Small intestine (tissue), 7 donors: ENCODE measurements around the gene SMAD5. TPM values are rescaled to one million over a fixed set of nuclear protein-coding genes. Genes with fewer than 3 reads are reported as not detected.

Source experiments
- DNase-seq, 2 donors: peaks; one replicate each; pipeline versions ENCODE4 v3.0.0 to v3.0.0-alpha.2; 2013
- FAIRE-seq: peaks from 2 replicates; lab custom pipeline; 2012; peaks lifted over from hg19 to GRCh38; lab: Jason Lieb, UNC
- H3K27ac ChIP-seq, 3 donors: one replicate each; pipeline ENCODE4 v1.5.1; 2013; ENCODE audit warnings: low read length in 2 of 3, mild to moderate bottlenecking in 2 of 3, control low read depth in 1 of 3, inconsistent platforms in 1 of 3, low read depth in 1 of 3, moderate library complexity in 1 of 3
- H3K27me3 ChIP-seq, 3 donors: one replicate each; pipeline ENCODE4 v1.6.1; 2013; ENCODE audit warnings: low read length in 3 of 3, inconsistent platforms in 1 of 3; ENCODE audit not compliant: control insufficient read depth in 3 of 3, insufficient read depth in 3 of 3
- H3K36me3 ChIP-seq, 3 donors: one replicate each; pipeline ENCODE4 v1.6.1; 2013; ENCODE audit warnings: low read length in 3 of 3, inconsistent platforms in 1 of 3, low read depth in 1 of 3, mild to moderate bottlenecking in 1 of 3, moderate library complexity in 1 of 3; ENCODE audit not compliant: control insufficient read depth in 3 of 3, insufficient read depth in 2 of 3
- H3K4me1 ChIP-seq, 3 donors: one replicate each; pipeline ENCODE4 v1.6.1; 2013; ENCODE audit warnings: low read length in 2 of 3, inconsistent platforms in 1 of 3, low read depth in 1 of 3, mild to moderate bottlenecking in 1 of 3, moderate library complexity in 1 of 3; ENCODE audit not compliant: control insufficient read depth in 3 of 3, insufficient read depth in 2 of 3
- H3K4me3 ChIP-seq, 3 donors: one replicate each; pipeline ENCODE4 v1.5.1; 2013; ENCODE audit warnings: low read length in 3 of 3, control low read depth in 1 of 3, inconsistent platforms in 1 of 3, low read depth in 1 of 3, mild to moderate bottlenecking in 1 of 3, moderate library complexity in 1 of 3
- H3K9me3 ChIP-seq, 2 donors: one replicate each; pipeline ENCODE4 v1.6.1; 2013; ENCODE audit warnings: low read depth in 1 of 2, low read length in 1 of 2; ENCODE audit not compliant: control insufficient read depth in 2 of 2, insufficient read depth in 1 of 2
- WGBS, 3 donors: extraction: QIAGEN DNeasy Blood & Tissue Kit; methylation state at CpG; one replicate each; pipeline ENCODE4 v1.1.7; 2013; 5-methylcytosine and 5-hydroxymethylcytosine counted together
- polyA plus RNA-seq, 4 donors: library from polyadenylated mRNA; stranded (reverse) in 3 of 4; unstranded in 1 of 4; fragments of 200-250 nt in 3 of 4; fragments of 120-200 nt in 1 of 4; gene quantifications; one replicate each; pipeline versions ENCODE4 v1.2.1 to v1.2.3, GENCODE V29; 2013
- donor health status: healthy with polysubstance abuse.
- donor health status: control.
- donor health status: control.
- donor health status: Bipolar disorder and iron deficiency.
- donor health status: healthy.

Gene SMAD5
- polyA plus RNA-seq, 4 donors, result 3.4 to 35.6 (median 9.1) TPM

- FAIRE-seq (no peak), DNase-seq (no peak)
- H3K9me3 ChIP-seq, result no peaks in the 10 kb centered on the region
- 22 to 59% (median 57%) methylated on average over 1 of the region's 1 CpG for WGBS, 3 donors
- H3K27ac ChIP-seq, result no peak overlapping the region
- peaks cover 0 to 10% (median 6%) of the 10 kb centered on the region in 3 donors for H3K36me3 ChIP-seq
- peaks cover 0 to 4% (median 2%) of the 10 kb centered on the region in 3 donors for H3K4me1 ChIP-seq
- no peak overlapping the region for H3K4me3 ChIP-seq
- no peaks in the 10 kb centered on the region for H3K27me3 ChIP-seq
Observed at GRCh38 chr5:136149891-136150290, 17.2 kb downstream of the SMAD5 start.

DNA sequence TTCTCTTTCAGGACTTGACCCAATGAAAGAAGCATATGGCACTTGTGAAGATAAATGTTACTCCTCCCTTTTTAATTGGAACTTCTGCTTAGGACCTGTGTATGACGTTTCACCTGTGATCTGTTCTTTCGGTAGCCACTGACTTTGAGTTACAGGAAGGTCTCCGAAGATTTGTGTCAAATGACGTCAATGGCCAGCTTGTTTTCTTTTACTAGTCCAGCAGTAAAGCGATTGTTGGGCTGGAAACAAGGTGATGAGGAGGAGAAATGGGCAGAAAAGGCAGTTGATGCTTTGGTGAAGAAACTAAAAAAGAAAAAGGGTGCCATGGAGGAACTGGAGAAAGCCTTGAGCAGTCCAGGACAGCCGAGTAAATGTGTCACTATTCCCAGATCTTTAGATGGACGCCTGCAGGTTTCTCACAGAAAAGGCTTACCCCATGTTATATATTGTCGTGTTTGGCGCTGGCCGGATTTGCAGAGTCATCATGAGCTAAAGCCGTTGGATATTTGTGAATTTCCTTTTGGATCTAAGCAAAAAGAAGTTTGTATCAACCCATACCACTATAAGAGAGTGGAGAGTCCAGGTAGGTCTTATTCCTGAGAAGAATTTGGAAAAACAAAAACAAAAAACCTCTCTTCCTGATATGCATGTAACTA, 21.1 kb downstream of the SMAD5 start:
- Histone ChIP-seq H3K27me3 (no peaks in the 10 kb centered on the region), H3K36me3 (peaks cover 0 to 10% (median 9%) of the 10 kb centered on the region in 3 donors), H3K4me3 (no peak overlapping the region), H3K27ac (no peak overlapping the region), H3K9me3 (no peaks in the 10 kb centered on the region), H3K4me1 (peaks cover 0 to 4% (median 2%) of the 10 kb centered on the region in 3 donors)
- DNase-seq (no peak), FAIRE-seq (no peak)
- 93 to 95% (median 94%) methylated on average over 11 of the region's 11 CpGs for WGBS, 3 donors

DNA sequence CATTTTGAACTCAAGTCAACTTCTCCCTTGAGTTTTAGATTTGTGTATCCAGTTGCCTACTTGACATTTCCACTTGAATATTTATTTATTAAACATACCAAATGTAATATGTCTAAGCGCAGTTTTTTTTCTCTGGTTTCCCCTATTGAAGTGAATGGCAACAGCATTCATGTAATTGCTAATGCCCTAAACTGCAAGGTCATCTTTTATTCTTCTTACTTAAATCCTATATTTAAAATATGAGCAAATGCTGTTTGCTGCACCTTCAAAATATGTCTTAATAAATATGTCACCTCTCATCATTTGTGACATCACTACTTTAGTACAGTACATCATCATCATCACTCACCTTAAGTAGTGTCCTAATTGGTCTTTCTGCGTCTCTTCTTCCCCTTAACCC, 22.4 kb downstream of the SMAD5 start:
- no peaks in the 10 kb centered on the region for H3K27me3 ChIP-seq
- H3K36me3 ChIP-seq, result peaks cover 0 to 10% (median 9%) of the 10 kb centered on the region in 3 donors
- 89 to 100% (median 98%) methylated on average over 2 of the region's 2 CpGs for WGBS, 3 donors
- H3K9me3 ChIP-seq, result no peaks in the 10 kb centered on the region
- peaks cover 0 to 3% (median 2%) of the 10 kb centered on the region in 3 donors for H3K4me1 ChIP-seq
- no peak for FAIRE-seq
- no peak for DNase-seq
- no peak overlapping the region for H3K27ac ChIP-seq
- H3K4me3 ChIP-seq, result no peak overlapping the region

DNA sequence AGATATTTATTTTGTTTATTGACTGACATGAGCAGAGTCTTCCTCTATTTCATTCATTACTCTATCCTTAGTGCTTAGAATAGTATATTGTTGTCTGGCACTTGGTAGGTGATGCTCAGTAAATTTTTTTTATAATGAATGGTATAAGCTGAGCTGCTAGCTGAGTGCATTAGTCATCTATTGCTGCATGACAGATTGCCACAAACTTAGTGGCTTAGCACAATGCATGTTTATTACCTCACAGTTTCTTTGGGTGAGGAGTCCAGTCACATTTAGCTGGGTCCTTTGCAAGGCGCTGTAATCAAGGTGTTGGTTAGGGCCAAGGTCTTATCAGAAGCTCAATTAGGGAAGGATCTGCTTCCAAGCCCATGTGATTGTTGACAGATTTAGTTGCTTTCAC, 23.1 kb downstream of the SMAD5 start:
- no peaks in the 10 kb centered on the region for H3K9me3 ChIP-seq
- H3K4me1 ChIP-seq, result no peaks in the 10 kb centered on the region
- DNase-seq, result peak in 1 of 2 donors; percentile 31
- no peak overlapping the region for H3K4me3 ChIP-seq
- FAIRE-seq, result no peak
- 75 to 96% (median 91%) methylated on average over 1 of the region's 1 CpG for WGBS, 3 donors
- H3K27ac ChIP-seq, result no peak overlapping the region
- no peaks in the 10 kb centered on the region for H3K27me3 ChIP-seq
- H3K36me3 ChIP-seq, result peaks cover 0 to 10% (median 9%) of the 10 kb centered on the region in 3 donors

DNA sequence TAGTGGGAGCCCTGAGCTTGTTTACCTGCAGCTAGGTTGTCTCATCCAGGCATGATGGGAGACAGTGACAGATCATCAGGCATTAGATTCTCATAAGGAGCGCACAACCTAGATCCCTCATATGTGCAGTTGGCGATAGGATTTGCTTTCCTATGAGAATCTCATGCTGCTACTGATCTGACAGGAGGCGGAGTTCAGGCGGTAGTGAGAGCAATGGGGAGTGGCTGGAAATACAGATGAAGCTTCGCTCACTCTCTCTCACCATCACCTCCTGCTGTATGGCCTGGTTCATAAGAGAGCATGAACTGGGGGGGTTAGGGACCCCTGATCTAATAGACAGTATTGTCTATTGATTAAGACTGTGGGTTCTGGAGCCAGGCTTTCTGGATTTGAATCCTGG, 24.9 kb downstream of the SMAD5 start:
- H3K27me3 ChIP-seq, result no peaks in the 10 kb centered on the region
- H3K4me1 ChIP-seq, result no peaks in the 10 kb centered on the region
- WGBS, 3 donors, result 98 to 99% (median 99%) methylated on average over 5 of the region's 5 CpGs
- no peaks in the 10 kb centered on the region for H3K9me3 ChIP-seq
- FAIRE-seq, result no peak
- H3K27ac ChIP-seq, result no peak overlapping the region
- peaks cover 0 to 12% (median 10%) of the 10 kb centered on the region in 3 donors for H3K36me3 ChIP-seq
- no peak overlapping the region for H3K4me3 ChIP-seq
- no peak for DNase-seq

GRCh38 chr5:136159457-136159856, 26.8 kb downstream of the SMAD5 start:
- DNase-seq (no peak), FAIRE-seq (no peak)
- Histone ChIP-seq H3K9me3 (no peaks in the 10 kb centered on the region), H3K27ac (no peak overlapping the region), H3K36me3 (peaks cover 0 to 11% (median 7%) of the 10 kb centered on the region in 3 donors), H3K4me1 (no peaks in the 10 kb centered on the region), H3K4me3 (no peak overlapping the region), H3K27me3 (no peaks in the 10 kb centered on the region)
- WGBS, 3 donors, result 60 to 81% (median 77%) methylated on average over 3 of the region's 3 CpGs

GRCh38 chr5:136162008-136162407, 29.4 kb downstream of the SMAD5 start:
- DNase-seq (no peak), FAIRE-seq (no peak)
- 69 to 76% (median 76%) methylated on average over 4 of the region's 4 CpGs for WGBS, 3 donors
- no peaks in the 10 kb centered on the region for H3K9me3 ChIP-seq
- H3K4me3 ChIP-seq, result no peak overlapping the region
- H3K27me3 ChIP-seq, result no peaks in the 10 kb centered on the region
- H3K36me3 ChIP-seq, result peaks cover 0 to 13% (median 6%) of the 10 kb centered on the region in 3 donors
- no peak overlapping the region for H3K27ac ChIP-seq
- no peaks in the 10 kb centered on the region for H3K4me1 ChIP-seq

- H3K36me3 ChIP-seq, result peaks cover 0 to 18% (median 6%) of the 10 kb centered on the region in 3 donors
- H3K9me3 ChIP-seq, result no peaks in the 10 kb centered on the region
- FAIRE-seq, result no peak
- WGBS, 3 donors, result 88 to 100% (median 100%) methylated on average over 1 of the region's 1 CpG
- no peak overlapping the region for H3K27ac ChIP-seq
- H3K4me3 ChIP-seq, result no peak overlapping the region
- DNase-seq, result no peak
- no peaks in the 10 kb centered on the region for H3K4me1 ChIP-seq
- H3K27me3 ChIP-seq, result no peaks in the 10 kb centered on the region
Observed at GRCh38 chr5:136164226-136164625, 31.6 kb downstream of the SMAD5 start.
